GM19023 (cell line): Measurements from ENCODE around the gene AGAP1.

Experiments
- ATAC-seq: cut with Tn5 transposase; IDR thresholded peaks from one replicate; pipeline ENCODE4 v1.9.1; 2021; ENCODE audit warnings: mild to moderate bottlenecking, moderate library complexity; ENCODE audit not compliant: unreplicated experiment

Gene AGAP1

DNA sequence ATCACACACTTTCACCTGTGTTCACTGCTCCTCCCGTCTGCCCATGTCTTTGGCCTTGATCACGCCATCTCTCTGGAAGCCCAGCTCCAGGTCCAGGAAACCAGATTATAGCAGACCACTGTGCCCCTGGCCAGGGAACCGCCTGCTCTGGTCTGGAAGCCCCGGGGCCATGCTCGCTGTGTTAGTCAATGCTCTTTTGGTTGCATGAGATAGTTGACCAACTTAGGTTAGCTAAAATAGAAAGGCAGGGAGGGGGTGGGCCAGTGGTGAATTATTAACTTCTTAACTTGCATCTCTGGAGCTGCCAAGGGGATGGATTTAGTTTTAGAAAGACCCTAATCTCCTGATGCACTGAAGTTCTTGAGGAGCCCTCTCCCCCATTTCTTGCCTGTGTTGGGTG, 232.7 kb downstream of the AGAP1 start:
- ATAC-seq, result no peak

DNA sequence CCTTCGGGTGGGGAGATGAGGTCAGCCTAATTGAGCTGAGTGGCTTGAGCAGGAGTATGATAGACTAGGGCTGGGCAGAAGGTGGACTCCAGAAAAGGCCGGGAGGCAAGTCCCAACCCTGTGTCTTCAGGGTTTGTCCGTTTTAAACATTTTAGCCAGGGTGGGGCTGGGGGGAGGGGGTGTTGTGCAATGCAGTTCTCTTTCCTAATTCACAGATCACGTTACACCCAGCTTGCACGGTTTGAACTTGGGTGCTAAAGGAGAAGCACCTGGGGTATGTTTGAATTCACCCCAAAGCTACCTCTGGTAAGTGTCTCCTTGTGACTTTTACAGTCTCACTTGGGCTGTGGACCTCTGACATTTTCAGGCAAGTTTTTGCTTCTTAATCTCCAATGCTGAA, 233.3 kb downstream of the AGAP1 start:
- no peak for ATAC-seq

DNA sequence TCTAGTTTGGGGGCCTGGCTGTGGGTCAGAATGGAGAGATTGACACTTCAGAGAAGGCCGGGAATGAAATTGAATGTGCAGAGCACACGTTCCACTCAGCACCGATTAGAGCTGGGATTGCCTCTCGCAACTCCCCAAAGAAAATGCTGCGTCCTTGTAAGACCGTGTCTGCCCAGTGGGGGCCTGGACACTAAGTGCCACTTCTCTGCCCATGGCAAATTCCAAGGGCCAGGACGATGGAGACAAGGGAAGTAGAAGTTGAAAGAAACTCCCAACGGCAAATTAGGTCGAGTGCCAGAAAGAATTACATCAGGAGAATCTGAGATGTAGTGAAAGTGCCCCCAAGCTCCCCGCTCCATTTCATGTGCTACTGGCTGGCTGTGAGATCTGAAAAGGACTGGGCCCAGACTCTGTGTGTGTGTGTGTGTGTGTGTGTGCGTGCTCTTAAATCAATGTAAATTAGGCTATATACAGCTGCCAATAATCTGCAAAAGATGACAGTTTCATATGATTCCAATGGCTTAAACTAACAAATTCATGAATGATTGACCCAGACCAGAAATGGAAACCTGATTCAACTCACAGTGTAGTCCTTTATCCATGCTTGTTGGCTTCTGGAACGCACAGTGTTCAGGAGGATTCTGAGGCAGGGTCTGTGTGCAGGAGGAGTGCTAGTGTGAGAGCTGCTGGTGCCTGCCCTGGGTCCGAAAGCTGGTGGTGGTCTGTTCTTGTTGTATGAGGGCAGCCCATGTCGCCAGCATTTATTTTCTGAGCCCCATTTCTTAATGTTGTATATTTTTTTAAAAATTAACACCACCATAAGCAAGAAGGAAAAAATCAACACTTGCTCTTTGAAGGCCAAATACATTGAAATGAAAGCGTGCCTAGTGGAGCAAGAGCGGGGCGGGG, 234.3 kb downstream of the AGAP1 start:
- ATAC-seq, result no peak

DNA sequence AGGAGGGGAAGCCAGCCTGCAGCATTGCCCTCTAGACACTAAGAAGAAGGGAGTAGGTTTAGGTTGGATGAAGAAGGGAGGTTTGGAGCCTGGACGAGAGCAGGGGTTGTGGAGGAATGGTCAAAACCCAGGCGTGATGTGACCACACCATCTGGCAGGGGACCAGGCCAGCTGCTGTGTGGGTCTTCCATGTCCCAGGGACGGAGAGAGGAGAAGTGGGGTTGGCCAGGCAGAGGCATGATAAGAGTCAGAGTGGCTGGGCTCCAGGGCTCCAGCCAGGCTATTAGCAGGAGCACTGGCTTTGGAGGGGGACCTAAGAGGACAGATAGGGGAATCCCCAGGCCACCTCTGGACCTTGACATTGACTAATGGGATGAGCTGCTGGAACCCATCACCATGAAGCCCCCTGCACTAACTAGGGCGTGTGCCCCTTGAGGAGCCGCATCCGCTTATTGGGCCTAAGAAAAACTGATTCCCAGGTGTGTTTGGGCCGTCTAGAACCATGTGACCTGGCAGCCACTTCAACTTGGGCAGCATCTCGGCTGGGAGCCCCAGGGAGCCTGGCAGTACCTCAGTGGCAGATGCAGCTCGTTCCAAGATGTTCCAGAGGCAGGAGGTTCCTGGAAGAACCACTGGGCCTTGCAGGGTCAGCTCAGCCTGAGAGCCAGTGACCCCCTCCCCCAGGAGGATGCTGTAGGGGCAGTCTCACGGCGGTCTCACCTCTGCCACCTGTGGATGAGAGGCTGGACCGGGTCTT, 235.1 kb downstream of the AGAP1 start:
- ATAC-seq, result no peak

DNA sequence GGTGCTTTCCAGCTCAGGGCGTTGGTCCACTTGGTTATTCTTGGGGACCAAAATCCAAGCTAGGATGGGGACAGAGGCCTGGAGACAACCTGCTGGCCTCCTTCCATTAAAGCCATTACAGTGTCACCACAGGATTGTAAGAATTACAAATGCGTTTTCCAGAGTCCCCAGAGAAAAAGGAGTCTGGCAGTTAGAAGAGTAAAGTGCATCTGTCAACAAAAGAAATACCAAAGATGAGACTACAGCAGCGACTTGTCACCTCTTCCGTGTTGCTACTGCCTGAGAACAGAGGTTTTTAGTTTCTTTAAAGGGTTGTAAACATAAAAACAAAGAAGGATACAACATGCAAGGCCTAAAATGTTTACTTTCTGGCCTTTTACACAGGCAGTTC, 235.7 kb downstream of the AGAP1 start:
- ATAC-seq, result no peak

DNA sequence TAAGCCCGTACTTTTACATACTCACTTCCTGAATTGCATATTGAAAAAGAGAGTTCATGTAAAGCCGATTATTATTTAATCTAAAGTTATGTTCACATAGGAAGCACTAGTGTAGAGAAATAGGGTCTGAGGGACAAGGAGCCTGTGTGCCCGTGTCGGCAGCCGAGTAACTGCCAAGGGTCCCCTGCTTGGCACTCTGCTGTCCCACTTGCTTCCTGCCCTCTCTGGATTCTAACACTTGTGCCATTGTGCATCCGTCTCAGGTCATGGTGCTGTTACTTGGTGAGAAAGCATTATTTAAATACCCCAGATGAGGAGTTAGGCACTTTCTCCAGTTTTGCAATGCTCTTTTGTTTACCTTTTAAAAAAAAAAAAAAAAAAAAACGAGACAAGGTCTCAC, 236.3 kb downstream of the AGAP1 start:
- no peak for ATAC-seq

DNA sequence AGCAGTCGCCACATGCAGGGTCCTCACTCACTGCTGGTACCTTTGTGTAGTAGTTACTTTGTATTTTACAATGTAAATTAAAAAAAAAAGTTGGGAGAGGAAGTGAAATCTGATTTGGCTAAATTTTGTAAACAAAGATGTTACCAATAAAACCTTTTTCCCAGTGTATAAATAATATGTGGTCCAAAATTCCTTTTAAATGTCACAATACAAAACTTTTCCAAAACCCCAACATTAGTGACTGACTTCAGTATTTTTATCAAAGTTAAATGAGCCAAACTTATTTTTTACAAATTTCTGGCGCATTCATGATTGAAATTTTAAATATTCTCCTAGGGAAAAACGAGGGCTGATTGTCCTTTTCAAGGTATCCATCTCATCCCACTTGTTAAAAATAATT, 239.9 kb downstream of the AGAP1 start:
- ATAC-seq, result no peak

DNA sequence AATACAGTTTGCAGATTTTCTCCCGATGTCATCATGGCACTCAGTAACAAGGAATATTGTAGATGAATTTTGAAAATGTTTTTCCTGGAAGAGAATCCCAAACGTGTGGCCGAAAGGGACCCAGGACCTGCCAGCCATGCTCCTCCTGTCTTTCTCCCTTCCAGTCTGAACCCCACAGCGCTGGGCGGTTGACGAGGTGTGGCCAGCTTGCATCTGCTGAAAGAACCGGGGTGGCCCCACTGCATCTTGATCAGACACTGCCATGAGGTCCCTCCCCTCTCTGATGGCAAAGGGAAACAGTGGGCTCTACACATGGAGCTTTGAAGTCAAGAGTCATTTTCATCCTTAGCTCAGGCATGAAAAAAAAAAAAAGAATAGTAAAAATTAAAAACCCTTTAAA, 240.3 kb downstream of the AGAP1 start:
- no peak for ATAC-seq

DNA sequence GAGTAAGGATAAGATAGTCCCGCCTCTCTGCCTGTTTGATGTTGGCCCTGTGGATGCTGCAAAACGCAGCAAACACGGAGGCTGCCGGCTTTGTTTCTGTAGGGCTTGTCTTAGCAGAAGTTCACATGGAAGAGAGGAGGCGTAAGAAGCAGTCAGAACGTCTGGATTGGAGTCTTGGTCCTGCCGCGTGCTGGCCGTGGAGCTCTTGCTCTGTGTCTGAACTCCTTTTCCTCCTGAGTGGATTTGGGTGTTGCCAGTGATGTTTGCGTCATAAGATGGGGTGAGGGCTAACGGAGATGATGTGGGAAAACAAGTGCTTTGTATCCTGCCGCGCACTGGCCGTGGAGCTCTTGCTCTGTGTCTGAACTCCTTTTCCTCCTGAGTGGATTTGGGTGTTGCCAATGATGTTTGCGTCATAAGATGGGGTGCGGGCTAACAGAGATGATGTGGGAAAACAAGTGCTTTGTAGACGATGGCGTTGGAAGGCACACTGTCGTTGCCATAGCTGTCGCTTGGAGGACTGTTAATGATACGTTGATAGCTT, 240.9 kb downstream of the AGAP1 start:
- no peak for ATAC-seq

DNA sequence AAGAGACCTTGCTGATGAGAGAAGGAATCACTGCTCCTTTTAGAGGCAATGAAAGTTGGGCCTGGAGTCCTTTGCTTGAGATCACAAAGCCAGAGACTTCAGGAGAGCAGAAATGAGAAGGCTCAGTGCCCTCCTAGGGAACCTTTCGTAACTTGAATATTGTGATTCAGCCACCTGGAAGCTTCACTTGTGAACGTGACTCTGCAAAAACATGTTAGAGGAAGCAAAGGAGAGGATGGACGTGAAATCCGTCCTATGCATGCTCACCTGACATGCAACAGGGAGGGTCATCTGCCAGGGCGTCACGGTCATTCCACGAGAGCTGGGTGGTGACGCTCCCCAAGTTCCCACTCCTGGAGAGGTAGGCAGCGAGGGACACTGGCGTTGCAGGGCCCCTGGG, 243.6 kb downstream of the AGAP1 start:
- no peak for ATAC-seq

DNA sequence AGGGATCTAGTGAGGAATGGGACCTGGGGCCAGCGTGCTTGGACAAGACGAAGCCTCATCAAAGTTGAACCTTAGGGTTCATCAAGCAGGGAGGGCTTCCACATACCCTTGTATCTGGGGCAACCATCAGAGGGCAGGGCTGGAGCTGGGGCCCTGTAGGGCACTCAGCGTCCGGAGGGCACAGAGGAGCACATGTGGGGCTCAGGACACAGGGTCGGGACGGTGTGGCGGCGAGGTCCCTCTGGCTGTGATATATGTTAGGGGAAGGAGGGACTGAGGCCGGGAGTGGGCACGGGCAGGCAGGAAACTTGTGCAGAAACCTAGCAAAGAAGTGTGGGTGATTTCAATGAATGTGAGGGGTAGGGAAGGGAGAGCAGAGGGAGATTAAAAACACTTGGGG, 244.0 kb downstream of the AGAP1 start:
- no peak for ATAC-seq

DNA sequence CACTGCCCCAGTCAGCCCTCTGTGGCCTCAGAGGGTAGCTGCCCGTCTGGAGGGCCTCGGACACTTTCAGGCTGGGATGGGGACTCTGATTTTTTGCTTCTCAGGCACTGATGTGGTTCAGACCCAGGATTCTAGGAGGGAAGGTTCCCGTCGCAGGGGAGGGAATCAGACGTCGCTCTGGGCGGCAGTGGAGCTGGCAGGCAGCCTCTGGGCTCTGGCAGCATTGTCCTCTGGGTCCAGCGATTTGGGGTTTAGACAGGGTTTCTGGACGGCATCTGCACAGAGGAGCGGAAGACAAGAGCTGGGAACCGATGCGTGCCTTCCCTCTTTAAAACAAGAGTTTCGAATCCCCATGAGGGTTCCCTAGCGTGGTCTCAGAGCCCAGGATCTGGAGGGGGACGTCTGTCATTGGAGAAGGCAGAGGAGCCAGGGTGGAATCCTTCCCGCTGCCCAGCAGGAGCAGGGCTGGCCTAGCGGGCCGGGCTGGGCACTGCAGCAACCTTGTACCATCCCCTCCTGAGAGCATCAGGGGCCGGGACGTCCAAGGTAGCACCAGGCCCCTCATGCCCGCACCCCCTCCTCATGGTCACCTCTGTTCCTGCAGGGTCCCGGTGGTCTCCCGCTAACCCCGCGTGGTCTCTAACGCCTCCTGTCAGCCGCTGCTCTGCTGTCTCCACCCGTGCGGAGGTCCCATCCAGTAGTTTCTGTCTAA, 246.0 kb downstream of the AGAP1 start:
- no peak for ATAC-seq

DNA sequence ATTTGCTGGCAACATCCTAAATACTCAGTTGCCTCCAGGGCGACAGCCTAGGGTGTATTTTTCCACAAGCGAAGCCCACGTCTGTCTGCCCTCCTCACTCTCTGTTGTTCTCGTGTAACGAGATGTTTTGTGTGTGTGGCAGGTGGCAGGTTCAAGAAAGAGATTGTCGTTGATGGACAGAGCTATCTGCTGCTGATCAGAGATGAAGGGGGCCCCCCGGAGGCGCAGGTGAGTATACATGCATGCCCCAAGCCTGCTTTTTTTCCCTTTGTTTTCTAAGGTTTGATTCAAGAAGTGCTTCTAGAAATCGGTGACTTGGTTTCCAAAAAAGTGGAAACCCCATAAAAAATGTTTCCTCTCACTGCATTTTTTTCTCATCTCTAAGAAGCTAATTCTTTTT, 247.0 kb downstream of the AGAP1 start:
- ATAC-seq, result no peak

DNA sequence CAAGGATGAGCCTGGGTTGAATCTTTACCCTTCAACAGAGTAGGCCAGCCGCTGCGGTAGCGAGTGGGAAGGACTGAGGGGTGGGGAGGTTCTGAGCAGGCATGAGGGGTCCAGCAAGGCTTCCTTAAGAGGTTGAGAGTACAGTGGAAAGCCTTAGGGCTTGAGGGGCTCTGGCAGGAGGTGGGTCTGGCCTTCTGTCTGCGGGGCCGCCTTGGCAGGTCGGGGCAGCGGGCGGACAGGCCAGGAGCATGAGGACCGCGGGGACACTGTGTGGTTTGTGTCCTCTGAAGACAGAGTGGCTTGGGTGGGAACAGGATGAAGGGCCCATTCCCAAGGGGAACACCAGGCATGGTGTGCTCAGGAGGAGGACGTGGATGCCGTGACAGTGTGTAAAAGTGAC, 250.3 kb downstream of the AGAP1 start:
- no peak for ATAC-seq

DNA sequence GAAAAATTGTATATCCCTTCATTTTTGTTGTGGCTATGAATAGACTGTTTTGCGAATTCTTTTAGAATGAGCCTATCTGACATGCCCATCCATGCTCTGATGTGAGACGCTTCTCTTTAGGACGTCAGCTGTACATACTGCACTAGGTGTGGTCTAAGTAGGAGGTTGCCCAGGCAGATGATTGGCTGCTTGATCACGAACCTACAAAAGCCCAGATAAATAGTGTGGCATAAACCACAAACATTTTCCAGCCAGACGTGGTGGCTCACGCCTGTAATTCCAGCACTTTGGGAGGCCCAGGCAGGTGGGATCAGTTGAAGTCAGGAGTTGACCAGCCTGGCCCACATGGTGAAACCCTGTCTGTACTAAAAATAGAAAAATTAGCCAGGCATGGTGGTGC, 251.8 kb downstream of the AGAP1 start:
- no peak for ATAC-seq

DNA sequence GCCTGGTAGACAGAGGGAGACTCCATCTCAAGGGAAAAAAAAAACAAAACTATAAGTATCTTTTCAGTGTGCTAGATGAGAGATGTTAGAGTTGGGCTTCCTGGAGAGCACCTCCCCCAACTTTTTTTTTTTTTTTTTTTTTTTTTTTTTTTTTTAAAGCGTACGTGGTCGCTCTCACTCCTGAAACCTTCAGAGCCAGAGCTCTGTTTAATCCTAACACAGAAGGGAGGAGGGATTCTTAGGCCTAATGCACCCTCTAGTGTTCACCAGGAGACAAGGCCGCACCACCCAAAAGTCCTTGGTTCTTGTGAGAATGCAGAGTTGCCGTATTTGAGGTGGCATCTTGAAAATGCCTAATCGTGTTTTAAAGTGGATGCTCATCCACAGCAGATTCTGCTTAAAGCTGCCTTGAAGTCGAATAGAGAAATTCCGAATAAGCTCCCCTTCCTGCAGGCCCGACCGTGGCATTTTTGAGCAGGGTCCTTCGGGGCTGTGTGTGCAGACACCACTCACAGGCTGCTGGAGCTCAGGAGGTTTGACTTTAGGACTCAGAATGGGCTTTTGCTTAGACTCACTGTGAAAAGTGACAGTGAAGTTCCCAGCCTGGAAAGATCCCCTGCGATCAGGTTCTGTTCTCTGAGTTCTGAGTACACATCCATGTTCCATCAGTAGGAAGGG, 252.6 kb downstream of the AGAP1 start:
- ATAC-seq, result no peak

DNA sequence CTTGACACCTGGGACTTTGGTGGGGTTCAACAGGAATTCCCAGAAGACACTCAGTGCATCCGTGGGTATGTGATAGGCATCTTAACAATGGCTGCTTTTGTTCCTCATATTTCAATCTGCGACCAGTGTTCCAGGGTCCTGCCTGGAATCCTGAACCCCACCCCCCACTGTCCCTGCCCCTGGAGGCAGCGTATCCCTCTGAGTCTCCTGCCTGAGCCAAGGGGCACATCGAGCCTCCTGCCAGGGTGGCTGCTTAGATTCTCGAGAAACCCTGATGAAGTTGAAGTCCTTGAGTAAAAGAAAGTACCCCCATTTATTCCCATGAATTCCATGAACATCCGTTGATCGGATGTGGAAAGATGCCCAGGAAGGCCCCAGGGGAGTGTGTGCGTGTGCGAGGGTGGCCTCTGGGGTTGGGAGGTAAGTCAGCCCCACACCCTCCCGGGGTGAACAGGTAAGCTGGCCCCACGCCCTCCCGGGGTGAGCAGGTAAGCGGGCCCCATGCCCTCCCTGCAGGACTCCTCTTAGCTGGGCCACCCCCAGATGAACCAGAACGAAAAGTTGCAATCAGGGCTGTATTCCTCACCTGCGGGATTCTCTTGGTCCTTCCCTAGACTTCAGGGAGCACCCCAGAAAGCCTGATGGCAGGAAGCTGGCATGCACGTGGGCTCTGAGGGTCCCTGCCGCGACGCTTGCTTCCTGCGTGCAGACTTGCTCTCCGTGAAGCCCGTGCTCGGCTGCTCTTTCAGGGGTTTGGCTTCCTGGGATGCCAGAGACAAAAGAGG, 253.3 kb downstream of the AGAP1 start:
- ATAC-seq, result no peak

DNA sequence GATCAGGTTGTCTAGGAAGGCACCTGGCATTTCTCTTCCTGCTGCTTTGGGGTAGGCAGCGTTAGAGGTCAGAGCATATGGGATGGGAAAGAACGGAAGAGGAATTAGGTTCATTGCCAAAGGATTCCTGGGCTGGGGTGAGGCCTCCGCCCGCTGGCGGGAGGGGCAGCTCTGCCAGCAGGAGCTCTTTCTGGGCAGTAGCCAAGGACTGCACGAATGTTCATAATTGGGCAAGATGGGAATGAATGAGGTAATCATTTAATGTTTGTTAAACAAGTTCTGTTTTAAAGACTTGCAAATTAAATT, 253.9 kb downstream of the AGAP1 start:
- no peak for ATAC-seq

DNA sequence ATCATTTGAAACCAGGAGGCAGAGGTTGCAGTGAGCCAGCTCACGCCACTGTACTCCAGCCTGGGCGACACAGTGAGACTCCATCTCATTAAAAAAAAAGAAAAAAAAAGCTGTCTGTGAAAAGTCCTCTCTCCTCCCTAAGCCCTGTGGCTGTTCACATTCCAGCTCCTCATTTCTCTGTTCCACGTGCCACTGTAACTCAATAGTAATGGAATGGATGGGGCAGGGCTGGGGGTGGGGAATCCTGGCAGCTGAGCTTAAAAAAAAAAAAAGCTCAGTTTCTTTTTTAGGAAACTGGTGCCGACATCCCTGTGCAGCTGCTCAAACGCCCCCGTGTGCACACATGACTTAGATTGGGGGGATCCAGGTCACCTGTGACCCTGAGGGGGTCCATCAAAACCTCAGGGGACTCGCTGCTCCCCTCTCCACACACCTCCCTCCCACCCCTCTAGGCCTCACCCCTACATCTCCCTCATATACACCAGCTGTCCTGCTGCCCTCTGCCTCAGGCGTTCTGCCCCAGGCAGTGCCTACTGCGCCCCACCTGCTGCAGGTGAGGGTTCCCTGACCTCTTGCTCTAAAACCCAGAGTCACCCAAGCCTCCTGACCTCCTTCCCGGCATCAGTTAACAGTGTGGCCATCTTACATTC, 255.4 kb downstream of the AGAP1 start:
- no peak for ATAC-seq

DNA sequence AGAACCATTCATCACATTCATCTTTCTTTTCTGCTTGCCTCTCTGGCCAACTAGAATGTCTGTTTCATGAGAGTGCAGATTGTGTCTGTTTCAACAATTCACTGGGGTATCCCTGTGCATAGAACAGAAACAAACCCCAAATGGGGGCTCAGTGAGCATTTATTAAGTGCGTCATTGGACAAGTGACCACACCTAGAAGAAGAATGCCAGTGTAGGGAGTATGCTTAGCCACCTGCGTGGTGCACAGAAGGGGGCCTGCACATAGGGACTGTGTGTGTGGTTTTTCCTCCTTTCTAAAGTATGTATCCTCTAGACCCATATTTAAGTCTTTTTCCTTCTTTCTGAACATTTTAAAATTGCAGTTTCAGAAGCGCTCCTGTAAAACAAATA, 255.9 kb downstream of the AGAP1 start:
- no peak for ATAC-seq
